ENCODE results near the gene PSMD13.

PSMD13 gene

DNA sequence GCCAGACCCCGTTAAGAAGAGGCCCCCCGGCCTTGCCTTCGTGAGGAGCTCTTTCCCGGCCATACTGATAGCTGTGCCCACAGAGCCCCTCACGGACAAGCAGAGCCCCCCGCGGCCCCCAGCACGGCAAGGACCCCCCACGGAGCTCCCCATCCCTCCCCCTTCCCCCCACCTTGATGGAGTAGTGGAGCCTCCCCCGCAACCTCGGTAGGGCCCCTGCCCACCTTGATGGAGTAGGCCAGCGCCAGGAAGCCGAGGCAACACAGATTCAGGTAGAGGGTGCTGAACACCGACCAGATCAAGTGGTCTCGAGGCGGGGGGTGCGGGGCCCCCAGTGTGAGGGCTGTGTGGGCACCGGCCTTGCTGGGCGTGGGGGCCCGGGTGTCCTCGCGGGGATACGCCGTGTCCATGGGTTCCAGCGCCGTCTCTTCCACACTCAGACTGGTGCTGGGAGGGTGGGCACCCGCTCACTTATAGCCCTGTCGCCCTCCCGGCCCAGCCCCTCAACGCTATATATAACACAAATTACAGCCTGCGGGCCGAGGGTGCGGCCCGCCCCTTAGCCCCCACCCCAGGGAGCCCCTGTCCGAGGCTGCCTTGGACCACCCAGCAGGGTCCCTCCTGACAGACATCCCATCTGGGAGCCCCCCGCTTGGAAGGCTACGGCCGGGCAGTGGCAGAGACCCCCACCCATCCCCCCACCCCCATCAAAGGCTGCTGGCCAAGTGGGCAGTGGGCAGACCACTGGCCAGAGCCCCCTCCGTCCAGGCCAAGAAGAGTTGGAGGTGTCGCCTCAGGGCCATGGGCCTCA lies 62.5 kb downstream of the PSMD13 start, which contains the start of gene IFITM5:
Gene IFITM5 (minus strand): TSS at position 446 of the 811 bp plus-strand sequence. CDS start 36 bp downstream, at position 410.
- no peak for DNase-seq (ENCODE audit: low read depth in 2 of 2)

DNA sequence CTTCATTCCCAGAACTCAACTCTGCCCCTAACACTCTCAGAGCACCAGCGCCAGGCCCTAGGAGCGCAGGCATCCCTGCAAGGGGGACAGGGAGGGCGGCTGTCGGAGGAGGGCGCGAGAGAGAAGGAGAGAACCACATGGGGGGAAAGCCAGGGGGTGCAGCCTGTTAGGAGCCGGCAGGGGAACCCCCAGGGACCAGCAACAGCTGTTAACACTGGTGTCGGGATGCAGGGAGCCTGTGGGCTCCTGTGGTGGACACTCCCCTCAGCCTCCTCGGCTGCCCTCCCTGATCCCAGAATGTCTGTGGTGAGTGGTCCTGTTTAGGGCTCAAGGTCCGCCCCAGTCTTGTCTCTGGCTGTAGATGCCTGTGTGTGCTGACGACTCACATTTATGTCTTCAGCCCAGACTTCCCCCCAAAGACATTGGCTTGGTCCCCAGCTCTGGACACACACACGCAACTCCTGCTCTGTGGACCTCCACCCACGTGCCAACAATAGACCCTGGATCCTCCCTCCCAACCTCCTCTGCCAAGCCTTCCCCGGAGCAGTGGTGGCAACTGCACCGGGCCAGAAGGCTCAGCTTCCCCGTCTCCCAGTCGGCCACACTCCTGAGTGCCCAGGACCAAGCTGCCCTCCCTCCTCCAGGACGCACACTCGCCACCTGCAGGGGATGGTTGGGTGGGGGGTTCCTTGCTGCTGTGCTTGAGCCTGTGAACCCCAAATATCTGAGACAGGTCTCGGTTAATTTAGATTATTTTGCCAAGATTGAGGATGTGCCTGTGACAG lies 63.4 kb downstream of the PSMD13 start:
- DNase-seq (ENCODE audit: low read depth in 2 of 2) = no peak

All from stimulated activated CD4-positive, alpha-beta T cell treated with anti-CD3 and anti-CD28 coated beads, Interleukin-4, amount 100 ng/mL, for 48 hours (primary cell).